NCI-H2196 treated with DMSO at 0.1 percent for 48 hours (cell line): Measurements from ENCODE around the gene SRPK2.
"Not testable (repeated sequence)": the region's sequence is repeated elsewhere in the genome, so short reads cannot be mapped to it uniquely, and the experiment has no call there.

ENCODE experiments used
- DNase-seq: peaks from one replicate; lab custom pipeline; 2025; ENCODE audit not compliant: unreplicated experiment; lab: John Stamatoyannopoulos, UW

Gene SRPK2

DNA sequence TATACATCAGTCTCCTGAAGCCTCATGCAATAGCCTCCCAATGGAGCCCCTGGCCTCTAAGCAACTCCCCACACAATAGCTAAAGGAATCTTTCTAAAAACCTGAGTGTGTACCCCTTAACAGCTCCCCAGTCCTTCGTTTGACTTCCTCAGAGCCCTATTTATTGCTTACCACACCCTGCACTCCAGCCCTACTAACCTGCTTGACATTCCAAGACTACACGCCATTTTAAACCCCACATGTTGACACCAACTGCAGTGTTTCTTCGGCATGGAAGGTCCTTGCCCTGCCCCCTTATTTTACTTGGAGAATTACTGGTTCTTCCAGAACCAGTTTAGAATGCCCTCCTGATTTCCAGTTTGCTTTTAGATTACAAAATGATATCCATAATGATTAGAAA is 10.8 kb downstream of the SRPK2 start:
- no peak for DNase-seq

GRCh38 chr7:105376908-105377533 is 11.7 kb downstream of the SRPK2 start:
- no peak for DNase-seq

DNA sequence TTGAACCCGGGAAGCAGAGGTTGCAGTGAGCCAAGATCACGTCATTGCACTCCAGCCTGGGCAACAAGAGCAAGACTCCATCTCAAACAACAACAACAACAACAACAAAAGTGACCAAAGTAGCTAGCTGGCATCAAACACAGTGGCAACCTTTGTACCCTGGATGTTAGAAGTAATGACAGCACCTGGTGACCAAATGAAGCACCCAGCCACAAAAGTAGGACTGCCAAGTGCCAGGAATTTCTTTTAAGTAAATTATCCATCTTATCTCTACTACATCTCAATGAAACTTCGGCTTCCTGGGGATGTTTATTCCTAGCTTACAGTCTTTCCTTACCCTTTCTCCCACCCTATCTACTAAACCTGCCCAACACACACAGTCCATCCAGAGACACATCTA is 18.8 kb downstream of the SRPK2 start:
- no peak for DNase-seq

GRCh38 chr7:105367458-105367857 is 21.3 kb downstream of the SRPK2 start:
- DNase-seq: no peak

DNA sequence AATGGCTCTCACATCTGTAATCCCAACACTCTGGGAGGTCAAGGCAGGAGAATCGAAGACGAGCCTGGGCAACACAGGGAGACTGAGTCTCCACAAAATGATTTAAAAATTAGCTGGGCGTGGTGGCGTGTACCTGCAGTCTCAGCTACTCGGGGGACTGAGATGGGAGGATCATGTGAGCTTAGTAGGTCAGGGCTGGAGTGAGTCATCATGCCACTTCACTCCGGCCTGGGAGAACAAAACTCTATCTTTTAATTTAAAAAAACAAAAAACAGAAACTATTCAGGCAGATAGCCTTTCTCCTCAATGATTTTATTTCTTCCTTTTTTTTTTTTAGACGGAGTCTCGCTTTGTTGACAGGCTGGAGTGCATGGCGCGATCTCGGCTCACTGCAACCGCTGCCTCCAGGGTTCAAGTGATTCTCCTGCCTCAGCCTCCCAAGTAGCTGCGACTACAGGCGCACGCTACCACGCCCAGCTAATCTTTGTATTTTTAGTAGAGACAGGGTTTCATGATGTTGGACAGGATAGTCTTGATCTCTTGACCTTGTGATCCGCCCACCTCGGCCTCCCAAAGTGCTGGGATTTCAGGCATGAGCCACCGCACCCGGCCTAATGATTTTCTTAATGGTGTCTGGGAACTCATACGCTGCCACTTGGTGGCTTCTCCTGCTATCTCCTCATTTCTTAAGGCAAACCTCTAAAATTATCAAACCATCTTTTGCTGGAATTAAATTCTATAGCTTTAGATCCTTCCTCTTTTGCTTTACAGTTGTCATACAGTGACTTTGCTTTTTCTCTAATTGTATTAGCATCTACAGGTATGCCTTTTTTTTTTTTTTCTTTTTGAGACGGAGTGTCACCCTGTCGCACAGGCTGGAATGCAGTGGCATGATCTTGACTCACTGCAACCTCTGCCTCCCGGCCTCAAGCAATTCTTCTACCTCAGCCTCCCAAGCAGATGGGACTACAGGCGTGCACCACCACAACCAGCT is 22.9 kb downstream of the SRPK2 start:
- DNase-seq: no peak

DNA sequence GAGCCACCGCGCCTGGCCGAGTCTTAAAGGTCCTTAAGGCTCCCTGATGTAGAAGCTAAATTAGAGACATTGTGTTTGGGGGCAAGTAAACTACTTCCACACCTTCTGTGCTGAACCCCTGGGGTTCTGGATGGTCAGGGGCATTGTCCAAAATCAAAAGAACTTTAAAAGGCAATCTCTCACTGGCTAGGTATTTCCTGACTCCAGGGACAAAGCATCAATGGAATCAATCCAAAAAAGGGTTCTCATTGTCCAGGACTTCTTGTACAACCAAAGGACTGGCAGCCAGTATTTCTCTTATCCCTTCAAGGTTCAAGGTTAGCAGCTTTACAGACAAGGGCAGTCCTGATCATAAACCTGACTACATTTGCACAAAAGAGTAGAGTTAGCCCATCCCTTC is 24.0 kb downstream of the SRPK2 start:
- no peak for DNase-seq

DNA sequence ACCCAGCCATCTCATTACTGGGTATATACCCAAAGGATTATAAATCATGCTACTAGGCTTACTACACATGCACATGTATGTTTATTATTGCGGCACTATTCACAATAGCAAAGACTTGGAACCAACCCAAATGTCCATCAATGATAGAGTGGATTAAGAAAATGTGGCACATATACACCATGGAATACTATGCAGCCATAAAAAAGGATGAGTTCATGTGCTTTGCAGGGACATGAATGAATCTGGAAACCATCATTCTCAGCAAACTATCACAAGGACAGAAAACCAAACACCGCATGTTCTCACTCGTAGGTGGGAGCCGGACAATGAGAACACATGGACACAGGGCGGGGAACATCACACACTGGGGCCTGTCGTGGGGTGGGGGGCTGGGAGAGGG is 25.1 kb downstream of the SRPK2 start:
- DNase-seq: not testable (repeated sequence)

DNA sequence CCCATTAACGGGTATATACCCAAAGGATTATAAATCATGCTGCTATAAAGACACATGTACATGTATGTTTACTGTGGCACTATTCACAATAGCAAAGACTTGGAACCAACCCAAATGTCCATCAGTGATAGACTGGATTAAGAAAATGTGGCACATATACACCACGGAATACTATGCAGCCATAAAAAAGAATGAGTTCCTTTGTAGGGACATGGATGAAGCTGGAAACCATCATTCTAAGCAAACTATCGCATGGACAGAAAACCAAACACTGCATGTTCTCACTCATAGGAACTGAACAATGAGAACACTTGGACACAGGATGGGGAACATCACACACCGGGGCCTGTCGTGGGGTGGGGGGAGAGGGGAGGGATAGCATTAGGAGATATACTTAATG is 26.0 kb downstream of the SRPK2 start:
- DNase-seq: not testable (repeated sequence)

GRCh38 chr7:105361995-105362394 is 26.7 kb downstream of the SRPK2 start:
- DNase-seq: not testable (repeated sequence)

DNA sequence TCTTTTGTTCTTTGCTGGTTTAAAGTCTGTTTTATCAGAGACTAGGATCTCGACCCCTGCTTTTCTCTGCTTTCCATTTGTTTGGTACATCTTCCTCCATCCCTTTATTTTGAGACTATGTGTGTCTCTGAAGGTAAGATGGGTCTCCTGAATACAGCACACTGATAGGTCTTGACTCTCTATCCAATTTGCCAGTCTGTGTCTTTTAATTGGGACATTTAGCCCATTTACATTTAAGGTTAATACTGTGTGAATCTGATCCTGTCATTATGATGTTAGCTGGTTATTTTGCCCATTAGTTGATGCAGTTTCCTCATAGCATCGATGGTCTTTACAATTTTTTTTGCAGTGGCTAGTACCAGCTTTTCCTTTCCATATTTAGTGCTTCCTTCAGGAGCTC is 28.6 kb downstream of the SRPK2 start:
- not testable (repeated sequence) for DNase-seq

DNA sequence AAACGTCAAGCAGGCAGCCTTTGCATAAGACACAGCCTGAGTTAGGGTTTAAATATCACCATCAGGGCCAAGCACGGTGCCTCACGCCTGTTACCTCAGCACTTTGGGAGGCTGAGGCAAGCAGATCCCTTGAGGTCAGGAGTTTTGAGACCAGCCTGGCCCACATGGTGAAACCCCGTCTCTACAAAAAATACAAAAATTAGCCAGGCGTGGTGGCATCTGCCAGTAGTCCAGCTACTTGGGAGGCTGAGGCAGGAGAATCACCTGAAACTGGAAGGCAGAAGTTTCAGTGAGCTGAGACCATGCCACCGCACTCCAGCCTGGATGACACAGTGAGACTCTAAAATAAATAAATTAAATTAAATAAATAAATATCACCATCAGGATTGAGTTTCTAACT is 33.0 kb downstream of the SRPK2 start:
- DNase-seq: no peak

GRCh38 chr7:105354383-105354782 is 34.3 kb downstream of the SRPK2 start:
- DNase-seq: no peak

DNA sequence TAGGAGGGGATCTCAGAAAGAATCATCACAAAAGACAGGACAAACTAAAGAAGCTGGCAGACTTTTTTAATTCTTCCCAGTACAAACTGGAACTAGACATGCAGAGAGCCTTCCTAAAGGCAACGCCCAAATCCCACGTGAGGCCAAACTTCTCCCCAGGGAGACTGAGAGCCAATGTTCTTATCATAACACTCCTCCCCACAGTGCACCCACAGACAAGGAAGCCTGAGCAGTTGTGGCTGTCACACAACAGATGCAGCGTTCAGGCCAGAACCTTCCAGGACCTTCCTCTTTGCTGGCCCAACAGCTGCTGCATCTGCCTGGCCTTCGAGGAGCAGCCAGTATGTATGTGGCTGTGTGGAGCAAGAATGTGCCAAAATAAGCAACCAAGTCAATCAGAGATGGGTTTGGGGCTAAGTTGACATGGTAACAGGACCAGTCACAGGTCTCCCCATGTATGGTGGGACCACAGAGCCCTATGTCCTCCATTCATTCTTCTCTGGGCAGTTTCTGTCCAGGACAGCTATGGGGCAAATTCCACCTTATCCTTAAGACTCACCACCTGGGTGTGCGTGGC is 34.9 kb downstream of the SRPK2 start:
- DNase-seq: no peak

DNA sequence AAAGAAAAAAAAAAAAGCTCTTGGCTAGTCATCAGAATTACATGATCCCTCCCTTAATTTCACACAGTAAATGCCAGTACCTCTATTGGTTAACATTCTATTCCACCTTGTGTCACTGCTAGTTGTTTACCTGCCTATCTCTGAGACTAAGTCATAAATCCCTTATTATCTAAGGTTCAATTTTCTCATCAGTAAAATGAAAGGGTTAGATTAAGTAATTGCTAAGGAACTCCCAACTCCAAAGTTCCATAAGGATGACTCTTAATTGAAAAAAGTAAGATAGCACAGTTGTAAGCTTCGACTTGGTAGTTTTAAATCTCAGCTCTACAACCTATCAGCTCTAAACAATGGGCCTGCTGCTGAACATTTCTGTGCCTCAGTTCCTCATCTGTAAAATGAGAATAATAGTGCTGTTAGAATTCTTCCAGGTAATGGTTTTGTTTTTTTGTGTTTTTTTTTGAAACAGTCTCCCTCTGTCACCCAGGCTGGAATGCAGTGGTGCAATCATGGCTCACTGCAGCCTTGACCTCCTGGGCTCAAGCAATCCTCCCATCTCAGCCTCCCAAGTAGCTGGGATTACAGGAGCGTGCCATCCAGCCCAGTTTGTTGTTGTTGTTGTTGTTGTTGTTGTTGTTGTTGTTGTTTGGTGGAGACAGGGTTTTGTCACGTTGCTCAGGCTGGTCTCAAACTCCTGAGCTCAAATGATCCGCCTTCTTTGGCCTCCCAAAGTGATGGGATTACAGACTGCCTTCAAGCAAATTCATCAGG is 35.6 kb downstream of the SRPK2 start:
- no peak for DNase-seq

- no peak for DNase-seq
These were observed 36.6 kb downstream of the SRPK2 start for GRCh38 chr7:105352018-105352612.

- DNase-seq: no peak
These were observed 37.8 kb downstream of the SRPK2 start for GRCh38 chr7:105350906-105351305.

DNA sequence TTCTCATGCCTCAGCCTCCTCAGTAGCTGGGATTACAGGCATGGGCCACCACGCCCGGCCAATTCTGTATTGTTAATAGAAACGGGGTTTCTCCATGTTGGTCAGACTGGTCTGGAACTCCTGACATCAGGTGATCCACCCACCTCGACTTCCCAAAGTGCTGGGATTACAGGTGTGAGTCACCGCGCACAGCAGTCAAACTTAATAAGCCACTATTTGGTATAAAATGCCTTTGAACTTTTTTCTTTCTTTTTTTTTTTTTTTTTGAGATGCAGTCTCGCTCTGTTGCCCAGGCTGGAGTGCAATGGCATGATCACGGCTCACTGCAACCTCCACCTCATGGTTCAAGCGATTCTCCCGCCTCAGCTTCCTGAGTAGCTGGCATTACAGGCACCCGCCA is 40.5 kb downstream of the SRPK2 start:
- DNase-seq: not testable (repeated sequence)

DNA sequence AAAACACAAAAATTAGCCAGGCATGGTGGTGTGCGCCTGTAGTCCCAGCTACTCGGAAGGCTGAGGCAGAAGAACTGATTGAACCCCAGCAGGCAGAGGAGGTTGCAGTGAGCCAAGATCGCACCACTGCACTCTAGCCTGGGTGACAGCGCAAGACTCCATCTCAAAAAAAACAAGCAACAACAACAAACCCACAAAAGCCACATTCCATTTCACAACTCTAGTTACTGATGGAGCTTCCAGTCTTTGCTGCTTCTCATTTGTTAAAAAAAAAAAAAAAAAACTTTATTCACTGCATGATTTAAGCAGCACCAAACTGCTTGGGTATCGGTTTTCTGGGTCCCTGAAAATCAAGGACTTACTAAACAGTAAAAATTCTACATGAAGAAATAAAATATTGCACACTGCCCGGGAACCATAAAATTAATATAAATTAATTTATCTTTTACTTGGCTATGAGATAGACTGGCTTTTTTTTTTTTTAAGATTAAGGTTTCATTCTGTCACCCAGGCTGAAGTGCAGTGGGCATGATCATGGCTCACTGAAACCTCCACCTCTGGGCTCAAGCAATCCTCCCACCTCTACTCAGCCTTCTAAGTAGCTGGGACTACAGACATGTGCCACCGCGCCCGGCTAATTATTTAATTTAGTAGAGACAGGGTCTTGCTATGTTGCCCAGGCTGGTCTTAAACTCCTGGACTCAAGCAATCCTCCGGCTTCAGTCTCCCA is 42.0 kb downstream of the SRPK2 start:
- no peak for DNase-seq

DNA sequence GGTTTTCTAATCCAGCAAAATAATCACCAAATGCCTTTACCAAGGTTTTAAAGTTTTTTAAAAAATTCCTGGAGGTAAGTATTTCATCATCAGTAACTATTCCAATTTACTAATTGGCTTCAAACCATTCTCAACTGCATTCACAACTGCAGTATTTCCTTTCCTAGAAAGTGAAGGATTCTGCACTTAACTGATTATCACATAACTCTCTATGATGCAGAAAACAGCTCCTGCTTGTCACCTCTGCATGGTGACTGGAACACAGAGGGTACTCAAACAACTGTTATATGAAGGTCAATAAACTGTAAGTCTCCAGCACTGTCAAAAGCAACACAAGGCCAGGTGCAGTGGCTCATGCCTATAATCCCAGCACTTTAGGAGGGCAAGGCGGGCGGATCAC is 42.6 kb downstream of the SRPK2 start:
- DNase-seq: no peak

- no peak for DNase-seq
These were observed 43.0 kb downstream of the SRPK2 start for GRCh38 chr7:105345725-105346124.
